T-helper 1 cell treated with Interleukin-12 subunit alpha and Interleukin-12 subunit beta and Interleukin-4 antibody, amounts not matched to agents 30 ng/mL and 1 ng/mL, for 36 hours (primary cell): ENCODE results near the gene OGDHL. TPM values are rescaled to one million over a fixed set of nuclear protein-coding genes. Genes with fewer than 3 reads are reported as not detected.
"Not testable (repeated sequence)": the region's sequence is repeated elsewhere in the genome, so short reads cannot be mapped to it uniquely, and the experiment has no call there.

Experiments
- intact Hi-C: fragments of 100-400 bp; cut with micrococcal nuclease; formaldehyde crosslinking; loops from one replicate; pipeline ENCODE4 v1.15.1; 2024
- total RNA-seq: library from RNA; stranded (reverse); gene quantifications from 2 replicates; pipeline ENCODE4 v1.2.3, GENCODE V29; 2022

Gene OGDHL
- total RNA-seq, 1 donor from 2014 or later, result not detected

GRCh38 chr10:49758249-49758930 is 3.7 kb downstream of the OGDHL start:
- intact Hi-C loops, result no loop called here

- intact Hi-C loops, result no loop called here
These were observed 5.5 kb downstream of the OGDHL start for GRCh38 chr10:49756641-49757040.

- intact Hi-C loops, result no loop called here
These were observed 6.1 kb downstream of the OGDHL start for GRCh38 chr10:49756031-49756430.

GRCh38 chr10:49754951-49755350 is 7.2 kb downstream of the OGDHL start:
- intact Hi-C loops, result not testable (repeated sequence)

GRCh38 chr10:49752584-49752983 is 9.5 kb downstream of the OGDHL start:
- intact Hi-C loops, result no loop called here

- intact Hi-C loops, result no loop called here
These were observed 10.2 kb downstream of the OGDHL start for GRCh38 chr10:49751636-49752510.

GRCh38 chr10:49751216-49751615 is 10.9 kb downstream of the OGDHL start:
- intact Hi-C loops, result no loop called here

GRCh38 chr10:49750546-49750945 is 11.6 kb downstream of the OGDHL start:
- intact Hi-C loops, result no loop called here

GRCh38 chr10:49749556-49750491 is 12.3 kb downstream of the OGDHL start:
- intact Hi-C loops, result no loop called here

GRCh38 chr10:49749144-49749543 is 13.0 kb downstream of the OGDHL start:
- intact Hi-C loops, result no loop called here

- intact Hi-C loops, result no loop called here
These were observed 14.1 kb downstream of the OGDHL start for GRCh38 chr10:49748006-49748405.

GRCh38 chr10:49747303-49747646 is 14.8 kb downstream of the OGDHL start:
- intact Hi-C loops, result no loop called here

GRCh38 chr10:49746626-49747302 is 15.4 kb downstream of the OGDHL start:
- intact Hi-C loops, result no loop called here

GRCh38 chr10:49745756-49746155 is 16.4 kb downstream of the OGDHL start:
- intact Hi-C loops, result no loop called here

- intact Hi-C loops, result no loop called here
These were observed 17.1 kb downstream of the OGDHL start for GRCh38 chr10:49744924-49745605.

GRCh38 chr10:49744091-49744685 is 17.9 kb downstream of the OGDHL start:
- intact Hi-C loops, result no loop called here

GRCh38 chr10:49743464-49744075 is 18.6 kb downstream of the OGDHL start:
- intact Hi-C loops, result no loop called here

- intact Hi-C loops, result no loop called here
These were observed 19.2 kb downstream of the OGDHL start for GRCh38 chr10:49742683-49743463.
